COLO668 (cell line): Measurements from ENCODE around the gene RSPH9.
"Not testable (repeated sequence)": the region's sequence is repeated elsewhere in the genome, so short reads cannot be mapped to it uniquely, and the experiment has no call there.

Experiments used
- DNase-seq: peaks from one replicate; lab custom pipeline; 2025; ENCODE audit not compliant: unreplicated experiment; lab: John Stamatoyannopoulos, UW

Gene RSPH9

DNA sequence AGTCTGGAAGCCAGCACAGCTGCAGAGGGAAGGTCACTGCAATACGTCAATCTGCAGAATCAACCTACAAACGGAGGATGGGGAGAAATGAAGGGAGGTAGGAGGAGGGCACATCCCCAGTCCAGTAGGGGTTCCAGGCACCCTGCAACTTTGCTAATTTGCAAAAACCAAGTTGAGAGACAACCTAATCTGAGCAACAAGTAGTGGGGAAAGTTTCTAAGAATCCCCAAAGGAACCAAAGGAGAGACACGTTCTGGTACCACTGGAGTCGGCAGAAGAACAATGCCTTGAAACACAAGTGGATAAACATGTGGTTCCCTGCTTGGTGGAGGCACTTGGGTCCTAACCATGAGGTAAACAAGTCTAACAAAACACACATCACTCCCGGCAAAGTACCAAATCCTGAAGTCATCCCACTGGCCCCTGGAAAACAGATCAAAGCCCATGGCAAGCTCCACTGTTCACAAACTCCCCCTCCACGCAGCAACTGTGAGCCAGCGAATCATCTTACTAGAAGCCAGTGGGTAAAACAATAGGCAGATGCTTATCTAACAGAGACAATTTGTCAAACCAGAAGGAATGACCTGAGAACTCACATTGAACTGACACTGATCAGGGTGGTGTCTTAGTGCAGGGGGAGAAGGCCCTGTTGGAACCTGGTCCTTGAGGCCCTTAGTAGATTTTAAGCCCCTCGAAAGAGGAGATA, 38.0 kb downstream of the RSPH9 start:
- no peak for DNase-seq

DNA sequence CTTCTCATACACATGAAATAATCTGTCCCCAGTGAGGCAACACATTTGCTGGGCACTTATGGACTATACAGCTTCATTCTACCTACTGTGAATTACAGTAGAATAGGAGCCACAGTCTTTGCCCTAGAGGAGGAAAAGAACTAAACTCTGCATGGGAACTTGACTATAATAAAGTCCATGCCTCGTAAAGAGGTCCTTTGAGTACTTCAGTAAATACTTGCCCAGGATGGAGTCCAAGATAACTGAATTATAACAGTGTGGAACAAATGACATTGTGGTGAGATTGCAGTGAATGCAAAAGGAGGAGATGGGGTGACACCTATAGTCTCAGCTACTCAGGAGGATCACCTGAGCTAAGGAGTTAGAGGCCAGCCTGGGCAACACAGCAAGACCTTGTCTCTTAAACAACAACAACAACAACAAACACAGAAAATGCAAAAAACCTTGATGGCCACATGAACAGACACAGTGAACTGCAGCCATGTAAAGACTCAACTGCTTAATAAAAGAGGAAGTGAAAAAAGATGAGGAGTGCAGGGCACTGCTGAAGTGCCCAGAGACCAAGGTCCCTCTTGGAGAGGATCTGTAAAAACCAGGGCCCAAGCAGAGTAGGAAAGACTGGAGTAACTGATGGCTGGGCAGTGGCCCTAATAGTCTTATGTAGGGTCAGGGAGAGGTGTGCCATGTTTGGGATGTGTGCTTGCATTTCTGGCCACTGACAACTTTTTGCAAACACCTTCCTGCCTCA, 39.0 kb downstream of the RSPH9 start:
- DNase-seq = no peak

DNA sequence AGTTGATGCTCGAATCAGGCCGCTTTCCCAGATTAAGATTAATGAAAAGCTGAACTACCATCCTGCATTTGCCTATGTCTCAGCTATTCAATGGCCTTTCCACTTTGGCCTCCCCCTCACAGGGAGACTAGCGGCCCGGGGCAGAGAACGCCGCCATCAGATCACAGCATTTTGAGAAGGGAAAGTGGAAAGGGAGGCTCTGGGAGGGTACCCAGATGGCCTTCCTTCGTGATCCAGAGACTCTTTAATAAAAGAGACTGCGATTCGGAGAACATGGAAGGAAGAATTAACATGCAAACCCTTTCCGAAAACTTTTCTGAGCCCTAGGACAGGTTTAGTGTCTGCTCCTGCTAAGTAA, 42.2 kb downstream of the RSPH9 start:
- no peak for DNase-seq

DNA sequence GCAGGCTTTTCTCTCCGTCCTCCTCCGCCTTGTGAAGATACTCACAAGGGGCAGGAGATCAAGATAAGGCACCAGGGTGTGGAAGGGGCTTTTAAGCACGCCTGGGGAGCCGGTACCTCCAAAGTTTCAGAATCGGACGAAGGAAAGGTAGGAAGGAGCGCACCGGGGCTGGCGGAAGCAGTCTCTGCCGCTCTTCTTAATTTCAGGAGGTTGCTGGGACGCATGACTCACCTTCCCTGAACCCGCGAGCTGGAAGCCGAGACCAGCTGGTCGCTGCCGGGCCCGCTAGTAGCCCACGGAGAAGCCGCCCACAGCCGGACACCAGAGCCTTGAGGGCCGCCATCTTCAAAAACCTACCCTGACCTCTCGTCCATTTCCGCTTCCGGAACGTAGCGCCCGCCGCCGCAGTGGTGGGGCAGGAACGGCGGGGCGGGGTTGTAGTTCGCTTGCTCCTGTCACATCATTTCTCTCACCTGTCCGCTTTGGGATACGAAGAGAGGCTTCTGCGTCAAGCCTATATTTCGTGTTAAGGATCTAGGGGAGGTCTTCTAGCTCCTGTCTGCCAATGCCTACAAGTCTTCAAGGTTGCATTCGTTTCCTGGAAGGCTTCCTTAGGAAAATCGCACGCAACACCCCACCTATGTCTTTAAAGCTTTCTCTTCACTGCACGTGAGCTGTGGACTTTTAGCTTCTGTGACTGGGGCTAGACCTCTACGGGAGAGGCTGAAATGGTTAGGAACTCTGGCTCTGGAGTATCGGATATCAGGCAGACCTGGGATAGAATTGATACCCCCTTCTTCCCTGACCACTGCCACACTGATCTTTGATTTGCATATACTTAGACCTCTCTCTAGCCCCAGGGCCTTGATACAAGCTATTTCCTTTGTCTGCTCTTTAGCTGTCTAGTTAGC, 42.9 kb downstream of the RSPH9 start, which contains the start of gene MRPS18A:
Gene MRPS18A (minus strand): TSS at position 355 of the 911 bp plus-strand sequence. CDS start 12 bp downstream, at position 343.
- DNase-seq = peak; percentile 82

DNA sequence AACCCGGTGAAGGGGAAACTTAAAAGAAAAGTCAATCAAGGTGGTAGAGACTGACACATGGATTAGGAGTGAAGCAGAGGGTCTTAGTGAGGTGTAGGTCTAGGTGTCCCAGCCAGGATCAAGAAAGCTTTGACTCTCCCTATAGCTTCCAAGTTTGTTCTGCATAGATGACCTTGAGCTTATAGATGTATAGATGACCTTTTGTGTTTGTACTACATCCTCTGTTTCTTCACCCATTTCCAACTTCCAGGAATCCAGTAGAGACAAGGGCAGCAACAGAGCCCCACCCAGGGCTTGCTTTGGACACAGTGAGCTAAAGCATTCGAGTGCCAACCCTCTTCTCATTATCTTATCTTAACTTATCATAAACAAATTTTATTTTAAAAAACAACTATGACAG, 44.6 kb downstream of the RSPH9 start:
- DNase-seq = no peak

DNA sequence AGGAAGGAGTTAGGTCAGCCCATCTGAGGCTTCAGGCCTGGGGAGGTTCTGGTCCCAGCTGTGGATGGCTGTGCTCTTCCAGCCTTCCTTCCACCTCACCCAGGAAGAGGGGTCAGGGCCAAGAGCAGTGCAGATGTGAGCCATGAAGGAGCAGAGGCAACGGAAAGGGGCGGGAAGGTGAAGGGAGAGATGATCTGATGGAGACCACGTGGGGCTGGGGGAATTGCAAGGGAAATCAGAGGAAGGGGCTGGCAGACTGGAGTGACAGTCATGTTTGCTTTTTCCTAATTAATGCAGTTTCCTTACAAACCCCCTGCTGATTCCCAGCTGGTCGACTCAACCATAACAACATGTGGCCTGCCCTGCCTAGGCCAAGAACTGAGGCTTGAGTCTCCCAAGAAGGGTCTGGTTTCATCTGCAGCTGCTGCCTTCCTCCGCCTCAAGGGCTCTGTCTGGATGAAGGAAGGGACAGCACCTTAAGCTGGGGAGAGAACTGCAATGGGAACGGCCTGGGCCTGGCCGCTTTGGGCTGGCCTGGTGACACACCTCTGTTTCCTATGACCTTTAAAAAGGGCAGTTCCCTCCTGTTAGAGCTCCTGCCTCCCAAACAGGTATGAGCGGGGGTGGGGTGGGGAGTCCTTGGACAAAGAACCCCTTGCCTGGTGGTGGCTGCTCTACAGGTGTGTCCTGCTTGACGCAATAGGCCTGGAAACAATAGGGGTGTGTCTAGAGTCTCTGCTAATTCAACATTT, 50.6 kb downstream of the RSPH9 start:
- peak; percentile 65 for DNase-seq

DNA sequence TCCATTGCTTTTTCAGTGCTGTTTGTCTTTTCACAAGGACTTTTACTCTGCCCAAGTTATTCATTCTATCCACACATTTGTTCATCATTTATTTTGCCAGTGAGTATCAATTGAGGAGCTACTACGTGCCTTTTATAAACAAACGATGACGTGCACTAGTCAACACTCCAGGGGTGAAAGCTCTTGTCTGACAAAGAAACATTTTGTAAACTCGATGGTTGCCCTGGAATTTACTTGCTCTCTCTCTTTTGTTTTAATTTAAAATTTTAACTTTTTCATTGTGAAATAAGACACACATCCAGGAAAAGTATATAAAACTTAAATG, 51.1 kb downstream of the RSPH9 start:
- no peak for DNase-seq

DNA sequence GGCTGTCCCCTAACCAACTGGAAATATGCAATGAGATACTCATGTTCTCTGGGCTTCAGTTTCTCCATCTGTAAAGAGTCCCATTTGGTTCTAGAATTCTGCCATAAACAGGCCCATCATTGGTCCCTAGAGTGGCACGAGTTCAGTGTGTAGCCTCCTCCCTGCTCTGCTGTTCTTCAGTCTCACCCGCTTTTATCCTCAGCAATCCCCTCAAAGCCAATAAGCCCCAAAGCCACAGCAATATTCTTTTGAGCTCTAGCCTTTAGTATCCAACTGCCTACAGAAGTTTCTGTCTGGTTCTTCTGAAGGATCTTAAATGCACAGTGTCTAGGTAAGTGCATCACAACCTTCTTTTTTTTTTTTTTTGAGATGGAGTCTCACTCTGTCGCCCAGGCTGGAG, 52.6 kb downstream of the RSPH9 start:
- no peak for DNase-seq

DNA sequence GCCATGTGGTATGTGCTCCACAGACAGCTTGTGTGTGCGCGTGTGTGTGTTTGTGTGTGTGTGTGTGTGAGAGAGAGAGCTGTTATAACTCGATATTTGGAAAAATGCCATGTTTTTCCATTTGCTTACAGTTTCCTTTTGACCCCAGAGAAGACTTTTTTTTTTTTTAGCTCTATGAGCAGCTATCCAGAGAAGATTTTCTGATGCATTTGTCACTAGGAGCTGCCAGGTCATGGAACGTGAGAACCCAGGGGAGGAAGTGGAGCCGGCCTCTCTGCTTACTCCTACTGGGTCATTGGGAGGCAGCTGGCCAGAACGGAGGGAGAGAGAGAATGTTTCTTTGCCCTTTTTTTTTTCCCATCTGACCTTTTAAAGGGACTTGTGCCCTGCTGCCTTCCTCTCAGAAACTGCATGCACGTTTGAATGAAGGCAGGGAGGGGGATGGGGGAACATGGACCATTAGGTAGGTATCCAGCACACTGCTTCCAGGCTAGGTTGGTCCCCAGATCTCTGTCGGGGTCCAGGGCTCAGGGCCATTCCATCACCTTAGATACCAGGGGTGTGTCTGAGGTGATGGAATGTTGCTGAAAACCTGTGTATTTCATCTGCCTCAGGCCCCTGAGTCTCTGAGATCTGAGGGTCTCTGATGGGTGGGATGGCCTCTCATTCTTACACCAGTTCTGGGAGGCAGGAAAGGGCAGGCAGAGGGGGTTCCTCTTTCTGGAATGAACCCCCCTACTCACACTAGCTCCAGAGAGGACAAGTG, 53.9 kb downstream of the RSPH9 start:
- DNase-seq = peak; percentile 24

DNA sequence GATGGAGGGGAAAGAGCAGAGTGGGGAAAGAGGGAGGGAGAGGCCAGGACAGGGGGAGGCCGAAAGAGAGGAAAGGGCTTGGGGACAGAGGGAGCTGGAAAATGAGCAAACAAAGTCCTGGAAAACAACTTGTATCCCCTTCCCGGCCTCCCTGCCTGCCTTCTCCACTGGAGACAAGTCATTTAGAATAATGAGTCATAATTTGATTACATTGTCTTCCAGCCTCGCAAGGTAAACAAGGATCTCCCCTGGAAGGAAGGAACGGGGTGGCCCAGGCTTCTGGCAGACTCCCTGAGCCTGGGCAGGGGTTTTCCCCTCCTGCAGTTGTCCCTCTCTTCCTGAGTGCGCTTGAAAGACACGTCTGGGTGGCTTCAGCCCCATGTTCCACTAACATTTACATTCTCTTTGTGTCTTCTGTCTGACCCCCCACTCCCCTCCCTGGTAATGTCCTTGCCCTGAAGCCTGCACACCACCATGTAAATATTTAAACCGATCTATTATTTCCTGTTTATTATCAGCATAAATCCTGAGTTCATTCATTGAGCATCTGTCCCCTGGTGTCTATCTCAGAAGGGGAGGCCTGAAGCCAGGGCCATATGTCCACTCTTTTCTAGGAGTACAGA, 54.8 kb downstream of the RSPH9 start:
- DNase-seq = peak; percentile 56

DNA sequence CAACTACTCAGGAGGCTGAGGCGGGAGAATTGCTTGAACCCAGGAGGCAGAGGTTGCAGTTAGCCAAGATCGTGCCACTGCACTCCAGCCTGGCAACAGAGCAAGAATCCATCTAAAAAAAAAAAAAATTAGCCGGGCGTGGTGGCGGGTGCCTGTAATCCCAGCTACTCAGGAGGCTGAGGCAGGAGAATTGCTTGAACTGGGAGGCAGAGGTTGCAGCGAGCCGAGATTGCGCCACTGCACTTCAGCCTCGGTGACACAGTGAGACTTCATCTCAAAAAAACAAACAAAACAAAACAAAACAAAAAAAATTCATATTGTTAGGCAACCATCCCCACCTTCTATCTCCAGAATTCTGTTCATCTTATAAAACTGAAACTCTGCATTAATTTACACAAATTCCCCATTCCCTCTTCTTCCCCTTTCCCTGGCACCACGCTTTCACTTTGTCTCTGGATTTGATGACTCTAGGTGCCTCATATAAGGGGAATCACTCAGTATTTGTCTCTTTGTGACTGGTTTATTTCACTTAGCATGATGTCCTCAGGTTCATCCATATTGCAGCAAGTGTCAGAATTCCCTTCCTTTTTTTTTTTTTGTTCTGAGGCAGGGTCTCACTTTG, 56.2 kb downstream of the RSPH9 start:
- not testable (repeated sequence) for DNase-seq

DNA sequence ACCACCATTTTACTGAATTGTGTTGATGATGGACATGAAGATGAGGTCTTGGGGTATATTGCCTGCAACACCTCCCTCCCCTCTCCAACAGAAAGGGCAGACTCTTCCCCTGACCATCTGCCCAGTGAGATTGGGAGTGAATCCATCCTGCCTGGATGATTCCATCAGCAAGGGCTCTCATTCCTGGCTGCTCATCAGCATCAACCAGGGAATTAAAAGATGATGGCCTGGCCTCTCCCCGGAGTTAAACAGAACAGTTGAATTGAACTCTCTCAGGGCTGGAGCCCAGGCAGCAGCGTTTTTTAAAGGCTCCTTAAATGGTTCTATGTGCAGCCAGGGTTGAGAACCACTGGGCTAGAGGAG, 57.3 kb downstream of the RSPH9 start:
- DNase-seq = no peak

DNA sequence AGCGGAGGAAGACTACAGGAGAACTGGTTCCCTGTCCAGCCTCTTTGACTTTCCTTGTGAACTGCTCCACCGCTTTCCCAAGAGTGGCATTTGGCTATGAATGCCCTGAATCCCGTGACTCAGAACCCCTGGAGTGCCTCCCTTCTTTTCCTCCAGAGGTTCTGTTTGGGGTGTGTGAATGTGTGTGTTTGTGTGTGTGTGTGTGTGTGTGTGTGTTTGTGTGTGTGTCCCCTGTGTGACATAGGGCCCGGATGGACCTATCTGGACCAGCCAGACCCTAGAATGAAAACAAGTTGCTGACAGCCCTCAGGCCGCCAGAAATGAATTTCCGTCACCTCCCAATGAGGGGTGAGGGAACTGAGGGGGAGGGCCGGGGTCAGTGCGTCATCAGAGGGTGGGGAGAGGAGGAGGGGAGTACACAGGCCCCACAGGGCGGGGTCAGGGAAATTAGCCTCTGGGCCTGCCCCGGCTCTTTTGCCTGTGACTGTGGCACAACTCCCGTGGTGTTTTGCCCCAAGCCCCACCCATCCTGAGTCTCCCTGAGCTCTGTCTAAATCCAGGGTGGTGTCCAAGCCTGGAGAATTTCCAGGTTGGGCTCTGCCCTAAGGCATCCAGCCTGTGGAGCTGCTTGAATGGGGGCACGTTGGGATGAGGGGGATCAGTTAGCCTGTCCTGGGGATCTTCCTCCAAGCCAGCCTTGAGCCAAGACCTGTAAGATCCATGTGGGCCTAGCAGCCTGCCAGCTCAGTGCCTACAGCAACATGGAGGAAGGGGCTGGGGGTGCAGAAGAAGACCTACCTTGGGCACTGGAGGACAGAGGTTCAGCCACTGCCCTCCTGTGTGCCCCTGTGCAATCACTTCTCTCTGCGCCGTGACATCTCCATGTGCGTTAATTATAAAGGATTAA, 58.0 kb downstream of the RSPH9 start:
- peak; percentile 89 for DNase-seq

DNA sequence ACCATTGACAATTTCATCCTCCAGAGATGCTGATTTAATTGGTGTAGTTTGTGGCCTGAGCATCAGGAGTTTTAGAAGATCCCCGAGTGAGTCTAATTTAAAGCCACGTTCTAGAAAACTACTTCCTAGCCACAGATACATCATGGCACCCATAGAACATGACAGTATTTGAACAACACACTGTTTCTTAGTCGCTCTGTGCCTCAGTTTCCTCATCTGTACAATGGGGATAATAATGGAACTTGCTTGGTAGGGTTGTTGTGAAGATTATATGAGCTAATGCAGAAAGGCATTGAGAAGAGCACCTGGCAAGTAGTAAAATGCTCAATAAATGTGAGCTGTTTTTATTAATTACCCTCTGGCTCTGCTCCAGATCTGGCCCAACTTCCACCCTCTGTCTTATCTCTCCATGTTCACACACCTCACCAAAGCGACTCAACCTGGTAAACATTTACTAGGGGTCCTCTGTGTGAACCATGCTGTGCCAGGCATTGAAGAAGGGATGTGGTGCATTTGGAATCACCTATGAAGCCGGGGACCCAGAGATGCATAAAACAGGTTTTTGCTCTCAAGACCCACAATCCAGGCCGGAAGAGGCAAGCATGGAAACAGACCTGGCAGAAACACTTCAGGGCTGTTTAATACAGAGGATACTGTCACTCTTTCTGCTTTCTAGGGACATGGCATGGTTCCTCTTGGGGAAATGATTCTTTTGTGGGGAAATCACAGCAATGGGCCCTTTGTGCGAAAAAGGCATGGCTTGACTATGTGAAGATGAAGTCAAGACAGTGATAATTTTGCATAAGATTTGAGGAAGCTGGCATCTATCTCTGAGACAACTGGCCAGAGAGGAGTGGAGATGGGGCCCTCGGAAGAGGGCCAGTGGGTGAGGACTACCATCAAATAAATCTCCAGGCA, 58.9 kb downstream of the RSPH9 start:
- DNase-seq = peak; percentile 4

DNA sequence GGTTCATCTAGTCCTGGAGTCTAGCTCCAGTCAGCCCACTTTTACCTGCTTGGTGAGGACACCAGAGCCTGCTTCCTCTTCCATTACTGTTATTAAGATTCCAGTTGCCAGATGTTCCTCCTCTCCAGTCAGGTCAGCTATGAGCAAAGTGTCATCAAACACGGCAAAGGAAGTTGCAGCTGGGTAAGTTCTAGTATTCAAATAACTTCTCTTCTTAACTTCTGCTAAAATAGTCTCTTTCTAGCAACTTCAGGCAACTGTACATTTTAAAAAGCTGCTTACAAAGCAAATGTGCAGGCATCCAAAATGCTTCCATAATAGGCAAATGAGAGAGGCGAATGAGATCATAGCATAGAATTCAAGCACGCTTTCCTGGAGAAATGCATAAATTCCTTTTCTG, 61.2 kb downstream of the RSPH9 start:
- no peak for DNase-seq

DNA sequence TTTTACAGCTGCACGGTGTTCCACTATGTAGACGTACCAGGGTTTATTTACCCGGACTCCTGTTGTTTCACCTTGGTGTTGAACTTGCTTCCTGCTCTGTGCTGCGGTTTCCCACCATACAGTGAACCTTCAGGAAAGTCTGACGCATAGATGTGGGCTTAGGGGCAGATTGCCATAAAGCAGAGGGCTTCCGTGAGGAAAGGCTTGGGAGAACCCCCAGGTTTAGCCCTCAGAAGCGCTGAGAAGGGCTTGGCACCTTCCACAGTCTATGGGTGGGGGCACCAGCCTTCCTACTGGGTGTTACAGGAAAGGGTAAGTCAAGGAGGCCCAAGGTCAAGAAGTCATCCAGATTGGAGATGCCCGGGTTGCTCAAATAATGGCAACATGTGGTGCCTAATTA, 62.0 kb downstream of the RSPH9 start:
- no peak for DNase-seq

DNA sequence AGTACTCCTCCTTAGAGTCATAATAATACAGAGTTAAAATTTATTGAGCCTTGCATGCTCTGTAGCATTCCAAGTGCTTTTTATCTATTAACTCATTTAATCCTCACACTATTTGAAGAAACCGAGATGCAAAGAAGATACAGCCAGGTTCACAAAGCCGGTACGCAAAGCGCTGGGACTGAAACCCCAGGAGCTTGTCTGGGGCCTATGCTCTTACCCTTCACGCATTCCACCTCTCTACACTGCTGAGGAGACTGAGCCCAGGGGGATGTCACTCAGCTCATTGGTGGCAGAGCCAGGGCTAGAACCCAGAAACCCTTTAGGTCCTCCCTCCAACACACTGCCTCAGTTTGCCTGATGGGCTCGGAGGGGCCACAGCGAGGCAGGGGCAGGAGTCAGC, 62.4 kb downstream of the RSPH9 start:
- DNase-seq = no peak
